ENCODE results near the gene CCDC30.

Gene CCDC30

DNA sequence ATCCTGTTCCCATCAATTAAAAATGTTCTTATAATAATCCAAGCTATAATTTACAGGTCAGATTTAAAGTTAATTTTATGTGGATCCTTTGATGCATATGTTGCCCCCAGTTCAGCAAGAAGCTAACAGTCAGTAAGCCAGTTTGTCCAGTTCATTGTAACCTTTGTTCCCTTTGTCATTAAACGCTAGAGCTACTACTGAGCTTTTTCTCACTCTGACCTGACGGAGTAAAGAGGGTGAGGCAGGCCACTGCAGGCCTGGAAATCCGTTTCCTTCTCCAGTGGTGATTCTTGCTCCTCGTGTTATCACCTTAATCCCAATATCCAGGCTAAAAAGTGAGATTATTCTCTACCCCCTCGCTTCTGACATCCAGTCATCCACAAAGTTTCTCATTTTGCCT is 229.4 kb downstream of the CCDC30 start:
- DNase-seq (ENCODE audit: low spot score) = no peak

GRCh38 chr1:42692911-42693310 is 229.8 kb downstream of the CCDC30 start:
- DNase-seq (ENCODE audit: low spot score) = no peak

GRCh38 chr1:42698081-42698813 is 235.2 kb downstream of the CCDC30 start:
- DNase-seq (ENCODE audit: low spot score) = no peak

DNA sequence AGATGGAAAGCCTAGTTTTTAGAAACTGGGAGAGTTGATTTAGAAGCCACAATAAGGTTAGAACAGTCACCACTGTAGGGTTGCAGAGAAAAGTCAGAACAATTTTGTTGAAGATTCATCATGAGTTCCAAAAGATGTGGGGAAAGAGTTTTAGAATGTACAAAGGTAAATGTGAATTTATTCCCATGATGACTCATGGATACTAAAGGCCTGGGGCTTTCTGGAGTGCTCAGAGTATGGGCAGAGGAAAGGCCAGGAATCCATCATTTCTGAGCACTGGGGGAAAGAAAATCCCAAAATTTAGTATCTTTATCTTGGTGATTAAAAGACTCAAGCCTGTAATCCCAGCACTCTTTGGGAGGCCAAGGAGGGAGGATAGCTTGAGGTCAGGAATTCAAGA is 236.9 kb downstream of the CCDC30 start:
- DNase-seq (ENCODE audit: low spot score) = no peak

- DNase-seq (ENCODE audit: low spot score) = no peak
Measured at GRCh38 chr1:42703888-42704464, 240.9 kb downstream of the CCDC30 start.

Data from GM03348 (cell line).